Measurements from ENCODE around the gene CACNB2. TPM values are rescaled to one million over a fixed set of nuclear protein-coding genes. Genes with fewer than 3 reads are reported as not detected.

The CACNB2 gene
- total RNA-seq, 1 donor from 2014 or later, result not detected

- intact Hi-C loops (cut with micrococcal nuclease), result no loop called here
- Mint-ChIP-seq H3K9me3 (no peaks in the 10 kb centered on the region), H3K27me3 (peaks cover 3% of the 10 kb centered on the region), H3K4me1 (no peaks in the 10 kb centered on the region), H3K4me3 (no peak overlapping the region), H3K36me3 (ENCODE audit: low read depth) (no peaks in the 10 kb centered on the region), H3K27ac (no peak overlapping the region)
- POLR2A ChIA-PET, result no interaction called here
- ATAC-seq (ENCODE audit: low read depth) (no peak), DNase-seq (no peak)
- TF ChIP-seq, protein P1, sequence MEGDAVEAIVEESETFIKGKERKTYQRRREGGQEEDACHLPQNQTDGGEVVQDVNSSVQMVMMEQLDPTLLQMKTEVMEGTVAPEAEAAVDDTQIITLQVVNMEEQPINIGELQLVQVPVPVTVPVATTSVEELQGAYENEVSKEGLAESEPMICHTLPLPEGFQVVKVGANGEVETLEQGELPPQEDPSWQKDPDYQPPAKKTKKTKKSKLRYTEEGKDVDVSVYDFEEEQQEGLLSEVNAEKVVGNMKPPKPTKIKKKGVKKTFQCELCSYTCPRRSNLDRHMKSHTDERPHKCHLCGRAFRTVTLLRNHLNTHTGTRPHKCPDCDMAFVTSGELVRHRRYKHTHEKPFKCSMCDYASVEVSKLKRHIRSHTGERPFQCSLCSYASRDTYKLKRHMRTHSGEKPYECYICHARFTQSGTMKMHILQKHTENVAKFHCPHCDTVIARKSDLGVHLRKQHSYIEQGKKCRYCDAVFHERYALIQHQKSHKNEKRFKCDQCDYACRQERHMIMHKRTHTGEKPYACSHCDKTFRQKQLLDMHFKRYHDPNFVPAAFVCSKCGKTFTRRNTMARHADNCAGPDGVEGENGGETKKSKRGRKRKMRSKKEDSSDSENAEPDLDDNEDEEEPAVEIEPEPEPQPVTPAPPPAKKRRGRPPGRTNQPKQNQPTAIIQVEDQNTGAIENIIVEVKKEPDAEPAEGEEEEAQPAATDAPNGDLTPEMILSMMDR (IDR thresholded peaks at IDR 0.05), result no peak
- CTCF ChIA-PET, result no interaction called here
These were observed 89.6 kb downstream of the CACNB2 start for GRCh38 chr10:18229826-18230225.

GRCh38 chr10:18230794-18231193 is 90.6 kb downstream of the CACNB2 start:
- intact Hi-C loops (cut with micrococcal nuclease), result no loop called here
- no peaks in the 10 kb centered on the region for H3K4me1 Mint-ChIP-seq
- H3K4me3 Mint-ChIP-seq, result no peak overlapping the region
- no peak overlapping the region for H3K27ac Mint-ChIP-seq
- no peak for ATAC-seq (ENCODE audit: low read depth)
- CTCF ChIA-PET, result no interaction called here
- no peaks in the 10 kb centered on the region for H3K36me3 Mint-ChIP-seq (ENCODE audit: low read depth)
- DNase-seq, result no peak
- no peaks in the 10 kb centered on the region for H3K9me3 Mint-ChIP-seq
- H3K27me3 Mint-ChIP-seq, result peaks cover 3% of the 10 kb centered on the region
- POLR2A ChIA-PET, result no interaction called here
- TF ChIP-seq, protein P1 (IDR thresholded peaks at IDR 0.05), result no peak

DNA sequence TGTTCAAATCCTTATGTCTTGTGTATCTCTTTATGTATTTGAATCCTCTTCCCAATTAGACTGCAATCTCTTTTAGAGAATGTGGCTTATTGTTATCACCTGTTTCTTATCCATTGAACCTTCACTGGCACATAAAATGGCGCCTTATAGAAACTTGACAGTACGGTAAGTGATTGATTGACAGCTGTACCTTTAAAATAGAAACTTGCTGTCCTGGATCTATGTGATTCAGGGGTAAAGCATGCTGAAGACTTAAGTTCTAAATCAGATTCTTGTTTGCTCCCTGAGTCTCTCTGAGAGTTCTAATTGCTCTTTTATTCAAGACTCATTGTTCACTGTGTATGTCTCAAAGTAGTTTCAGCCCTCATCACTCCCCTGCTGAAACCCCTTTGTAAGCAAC is 91.3 kb downstream of the CACNB2 start:
- H3K27me3 Mint-ChIP-seq, result peaks cover 1% of the 10 kb centered on the region
- TF ChIP-seq, protein P1 (IDR thresholded peaks at IDR 0.05), result no peak
- H3K4me1 Mint-ChIP-seq, result no peaks in the 10 kb centered on the region
- H3K27ac Mint-ChIP-seq, result no peak overlapping the region
- DNase-seq (no peak), ATAC-seq (ENCODE audit: low read depth) (no peak)
- no peak overlapping the region for H3K4me3 Mint-ChIP-seq
- CTCF ChIA-PET, result no interaction called here
- no peaks in the 10 kb centered on the region for H3K9me3 Mint-ChIP-seq
- POLR2A ChIA-PET, result no interaction called here
- intact Hi-C loops (cut with micrococcal nuclease), result no loop called here
- H3K36me3 Mint-ChIP-seq (ENCODE audit: low read depth), result no peaks in the 10 kb centered on the region

GRCh38 chr10:18233775-18234174 is 93.6 kb downstream of the CACNB2 start:
- CTCF ChIA-PET, result no interaction called here
- no peaks in the 10 kb centered on the region for H3K36me3 Mint-ChIP-seq (ENCODE audit: low read depth)
- no peaks in the 10 kb centered on the region for H3K27me3 Mint-ChIP-seq
- H3K4me3 Mint-ChIP-seq, result no peak overlapping the region
- no peak overlapping the region for H3K27ac Mint-ChIP-seq
- ATAC-seq (ENCODE audit: low read depth) (no peak), DNase-seq (no peak)
- intact Hi-C loops (cut with micrococcal nuclease), result no loop called here
- H3K4me1 Mint-ChIP-seq, result no peaks in the 10 kb centered on the region
- TF ChIP-seq, protein P1 (IDR thresholded peaks at IDR 0.05), result no peak
- POLR2A ChIA-PET, result no interaction called here
- H3K9me3 Mint-ChIP-seq, result no peaks in the 10 kb centered on the region

- Mint-ChIP-seq H3K4me1 (no peaks in the 10 kb centered on the region), H3K27me3 (no peaks in the 10 kb centered on the region), H3K36me3 (ENCODE audit: low read depth) (no peaks in the 10 kb centered on the region), H3K4me3 (no peak overlapping the region), H3K27ac (no peak overlapping the region), H3K9me3 (no peaks in the 10 kb centered on the region)
- POLR2A ChIA-PET, result no interaction called here
- CTCF ChIA-PET, result no interaction called here
- TF ChIP-seq, protein P1 (IDR thresholded peaks at IDR 0.05), result no peak
- intact Hi-C loops (cut with micrococcal nuclease), result loop anchor here (5.0 kb wide), 1 partner anchor 1408 kb away; no protein-coding TSS in a partner anchor
- no peak for ATAC-seq (ENCODE audit: low read depth)
- DNase-seq, result no peak
These were observed 95.3 kb downstream of the CACNB2 start for GRCh38 chr10:18235477-18235876.
